ENCODE results near the gene DACH1.

The DACH1 gene

GRCh38 chr13:71583581-71583980 lies 283.4 kb downstream of the DACH1 start:
- DNase-seq (ENCODE audit: low spot score) = no peak

- no peak for DNase-seq (ENCODE audit: low spot score)
Observed at GRCh38 chr13:71580614-71581013, 286.4 kb downstream of the DACH1 start.

GRCh38 chr13:71578048-71578447 lies 289.0 kb downstream of the DACH1 start:
- no peak for DNase-seq (ENCODE audit: low spot score)

- no peak for DNase-seq (ENCODE audit: low spot score)
Observed at GRCh38 chr13:71577127-71577526, 289.9 kb downstream of the DACH1 start.

- DNase-seq (ENCODE audit: low spot score) = no peak
Observed at GRCh38 chr13:71576571-71576970, 290.4 kb downstream of the DACH1 start.

GRCh38 chr13:71546881-71547280 lies 320.1 kb downstream of the DACH1 start:
- no peak for DNase-seq (ENCODE audit: low spot score)

GRCh38 chr13:71540098-71540497 lies 326.9 kb downstream of the DACH1 start:
- no peak for DNase-seq (ENCODE audit: low spot score)

GRCh38 chr13:71536201-71536600 lies 330.8 kb downstream of the DACH1 start:
- no peak for DNase-seq (ENCODE audit: low spot score)

GRCh38 chr13:71524613-71525304 lies 342.2 kb downstream of the DACH1 start:
- DNase-seq (ENCODE audit: low spot score) = no peak

- DNase-seq (ENCODE audit: low spot score) = no peak
Observed at GRCh38 chr13:71524245-71524612, 342.8 kb downstream of the DACH1 start.

- DNase-seq (ENCODE audit: low spot score) = no peak
Observed at GRCh38 chr13:71522941-71523526, 344.0 kb downstream of the DACH1 start.

GRCh38 chr13:71517004-71517403 lies 350.0 kb downstream of the DACH1 start:
- no peak for DNase-seq (ENCODE audit: low spot score)

GRCh38 chr13:71516521-71516920 lies 350.5 kb downstream of the DACH1 start:
- no peak for DNase-seq (ENCODE audit: low spot score)

GRCh38 chr13:71515744-71516038 lies 351.3 kb downstream of the DACH1 start:
- DNase-seq (ENCODE audit: low spot score) = no peak

GRCh38 chr13:71514900-71515743 lies 351.9 kb downstream of the DACH1 start:
- no peak for DNase-seq (ENCODE audit: low spot score)

- no peak for DNase-seq (ENCODE audit: low spot score)
Observed at GRCh38 chr13:71513411-71514033, 353.5 kb downstream of the DACH1 start.

GRCh38 chr13:71503781-71504180 lies 363.2 kb downstream of the DACH1 start:
- no peak for DNase-seq (ENCODE audit: low spot score)

GRCh38 chr13:71499944-71500514 lies 367.0 kb downstream of the DACH1 start:
- no peak for DNase-seq (ENCODE audit: low spot score)

GRCh38 chr13:71499235-71499634 lies 367.8 kb downstream of the DACH1 start:
- DNase-seq (ENCODE audit: low spot score) = no peak

GRCh38 chr13:71493189-71493588 lies 373.8 kb downstream of the DACH1 start:
- DNase-seq (ENCODE audit: low spot score) = no peak

- no peak for DNase-seq (ENCODE audit: low spot score)
Observed at GRCh38 chr13:71492346-71492871, 374.6 kb downstream of the DACH1 start.

- DNase-seq (ENCODE audit: low spot score) = no peak
Observed at GRCh38 chr13:71491010-71491409, 376.0 kb downstream of the DACH1 start.
